ENCODE measurements around the gene SETD7. TPM values are rescaled to one million over a fixed set of nuclear protein-coding genes. Genes with fewer than 3 reads are reported as not detected.

Gene SETD7
- total RNA-seq, 1 donor from 2014 or later, result 50.0 TPM

DNA sequence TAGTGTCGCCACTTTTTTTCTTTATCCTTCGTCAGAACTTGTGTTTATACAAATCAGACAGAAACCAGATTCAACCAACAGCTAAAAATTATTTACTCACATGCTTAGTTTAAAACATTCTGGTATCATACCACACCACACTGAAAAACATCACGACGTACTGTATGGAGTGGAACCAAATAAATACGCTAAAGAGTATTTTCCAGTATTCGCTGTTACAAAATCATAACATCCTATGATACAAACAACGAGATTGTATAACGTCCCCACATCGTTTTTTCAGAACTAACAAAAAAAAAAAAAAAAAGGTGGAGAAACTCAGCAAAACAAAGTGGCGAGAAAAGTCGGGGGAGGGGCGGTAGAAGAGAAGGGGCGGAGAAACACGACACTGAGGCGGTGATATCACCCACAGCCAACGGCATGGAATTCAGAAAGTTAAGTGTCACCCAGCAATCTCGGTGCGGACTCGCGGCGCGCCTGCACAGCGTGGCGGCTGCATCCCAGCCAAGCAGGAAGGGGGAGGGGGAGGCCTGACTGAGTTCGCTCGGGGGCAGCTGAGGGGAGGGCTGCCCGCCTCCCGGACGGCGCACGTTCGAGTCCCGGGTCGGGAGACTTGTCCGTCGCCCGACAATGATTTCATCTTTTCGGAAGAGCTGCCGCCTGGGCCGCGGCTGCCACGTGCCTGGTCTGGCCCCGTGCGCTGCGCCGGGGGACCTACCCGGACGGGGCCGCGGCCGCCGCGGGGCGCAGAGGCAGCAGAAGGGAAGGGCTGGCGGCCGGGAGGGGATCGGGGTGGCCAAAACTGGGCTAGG, 920 bp downstream of the SETD7 start:
- intact Hi-C loops (cut with micrococcal nuclease), result no loop called here

GRCh38 chr4:139554642-139554892, 1.5 kb downstream of the SETD7 start:
- no peak for ATAC-seq
- no peak for DNase-seq
- intact Hi-C loops (cut with micrococcal nuclease), result no loop called here

More for the DNA sequence above, 920 bp downstream of the SETD7 start:
- ATAC-seq (peak; percentile 76), DNase-seq (peak; percentile 93)

DNA sequence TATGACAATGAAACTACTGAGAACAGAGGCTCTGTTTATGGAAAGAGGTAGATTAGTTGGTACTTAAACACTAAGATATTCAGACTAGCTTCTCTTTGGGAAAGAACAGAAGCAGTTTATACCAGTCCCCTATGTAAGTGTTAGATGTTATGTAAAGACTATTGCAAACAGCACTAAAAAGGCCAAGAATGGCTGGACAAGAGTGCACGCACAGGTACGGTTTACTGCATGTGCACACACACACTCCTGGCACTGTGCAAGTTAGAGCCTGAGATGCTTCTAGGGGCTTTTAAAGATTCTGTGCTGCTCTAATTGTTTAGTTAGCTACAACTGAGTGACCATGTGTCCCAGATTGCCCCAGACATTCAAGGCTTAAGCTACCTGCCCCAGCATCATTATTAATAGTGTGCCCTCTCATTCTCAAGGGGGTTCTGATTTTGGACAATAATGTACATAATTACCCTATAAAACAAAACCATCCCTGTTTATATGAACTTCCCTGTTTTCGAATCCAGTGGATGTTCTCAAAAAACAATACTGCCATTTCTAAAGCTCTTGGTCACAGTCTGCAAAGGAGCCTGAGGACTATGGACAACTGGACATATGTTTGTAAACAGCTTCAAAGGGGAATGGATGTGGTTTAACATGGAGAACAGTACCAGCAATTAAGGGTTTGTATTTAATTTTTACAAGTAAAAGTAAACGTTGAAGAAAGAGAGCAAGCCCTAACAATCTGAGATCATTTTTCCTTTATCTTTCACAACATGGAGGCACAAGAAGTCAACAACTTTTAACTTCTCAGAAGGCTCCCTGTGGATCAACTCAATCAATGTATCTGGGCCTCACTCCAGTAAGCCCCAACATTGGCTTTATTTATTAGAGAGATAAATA, 2.0 kb downstream of the SETD7 start:
- DNase-seq (no peak), ATAC-seq (no peak)
- intact Hi-C loops (cut with micrococcal nuclease), result no loop called here

- intact Hi-C loops (cut with micrococcal nuclease), result no loop called here
- DNase-seq, result peak; percentile 45
- ATAC-seq, result peak; percentile 13
Observed at GRCh38 chr4:139552517-139553307, 3.3 kb downstream of the SETD7 start.

DNA sequence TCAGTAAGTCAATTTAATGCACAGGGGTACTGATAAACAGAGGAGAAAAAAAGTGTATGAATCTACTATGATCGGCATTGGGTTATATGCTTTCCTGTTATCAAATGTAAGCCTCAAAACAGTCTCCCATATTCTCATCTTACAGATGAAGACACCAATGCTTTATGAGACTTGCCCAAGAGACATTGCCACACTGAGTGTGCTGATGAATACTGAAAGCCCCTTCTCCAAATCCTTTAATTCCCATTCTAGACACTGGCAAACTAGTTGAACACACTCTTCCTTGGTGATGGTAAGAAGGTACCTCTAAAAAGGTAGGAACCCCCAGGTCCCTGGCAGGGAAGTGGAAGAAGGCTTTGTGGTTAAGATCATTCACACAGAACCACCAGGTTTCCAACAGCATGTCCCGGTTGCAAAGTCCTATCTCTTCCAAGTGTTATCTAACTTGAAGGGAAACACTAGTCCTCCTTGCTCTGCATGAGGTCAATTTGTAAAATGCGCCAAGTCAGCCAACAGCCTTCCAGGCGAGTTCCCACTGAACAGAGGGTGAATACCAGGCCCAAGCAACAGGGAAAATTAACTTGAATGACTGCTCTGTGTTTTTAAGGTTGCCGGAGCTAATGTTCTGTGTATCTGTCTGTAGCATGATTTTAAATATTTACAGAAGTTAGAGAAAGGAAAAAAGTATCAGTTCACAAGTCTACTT, 5.1 kb downstream of the SETD7 start:
- intact Hi-C loops (cut with micrococcal nuclease), result no loop called here
- peak; percentile 21 for ATAC-seq

DNA sequence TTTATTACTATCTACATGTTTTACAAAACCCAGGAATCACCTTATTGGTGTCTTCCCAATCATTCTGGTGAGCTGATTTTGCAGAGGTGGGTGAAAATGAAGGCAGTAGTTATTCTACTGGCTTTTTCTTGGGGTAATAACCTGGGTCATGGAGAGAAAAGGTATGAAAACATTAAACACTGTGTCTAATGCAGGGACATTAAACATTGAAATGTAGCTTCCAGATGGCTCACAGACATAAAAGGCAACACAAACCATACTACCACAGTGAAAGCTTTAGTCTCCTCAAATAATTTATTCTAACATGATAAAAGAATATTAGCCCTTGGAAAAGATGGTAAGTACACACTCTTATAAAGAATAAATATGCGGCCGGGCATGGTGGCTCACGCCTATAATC, 8.0 kb downstream of the SETD7 start:
- ATAC-seq (no peak), DNase-seq (no peak)
- intact Hi-C loops (cut with micrococcal nuclease), result no loop called here

More for the DNA sequence above, 5.1 kb downstream of the SETD7 start:
- DNase-seq, result peak; percentile 39

DNA sequence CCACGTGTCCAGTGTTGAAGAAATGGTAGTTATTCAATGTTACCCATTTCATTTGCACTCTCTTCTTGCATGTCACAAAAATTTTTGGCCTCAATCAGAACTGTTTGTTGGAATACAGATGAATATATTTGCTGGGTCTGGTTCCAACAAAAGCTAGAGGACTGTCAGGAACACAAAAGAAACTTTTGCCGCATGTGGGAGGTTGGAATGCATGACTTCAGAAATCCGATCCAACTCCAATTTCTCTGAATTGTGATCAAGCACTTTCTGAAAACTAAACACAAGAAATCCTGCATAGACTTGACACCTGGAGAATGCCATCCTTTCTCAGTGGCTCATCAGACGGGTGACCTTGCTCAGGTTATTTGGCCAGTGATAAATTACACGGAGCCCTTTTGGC, 15.4 kb downstream of the SETD7 start:
- ATAC-seq (peak; percentile 27), DNase-seq (no peak)
- intact Hi-C loops (cut with micrococcal nuclease), result no loop called here

DNA sequence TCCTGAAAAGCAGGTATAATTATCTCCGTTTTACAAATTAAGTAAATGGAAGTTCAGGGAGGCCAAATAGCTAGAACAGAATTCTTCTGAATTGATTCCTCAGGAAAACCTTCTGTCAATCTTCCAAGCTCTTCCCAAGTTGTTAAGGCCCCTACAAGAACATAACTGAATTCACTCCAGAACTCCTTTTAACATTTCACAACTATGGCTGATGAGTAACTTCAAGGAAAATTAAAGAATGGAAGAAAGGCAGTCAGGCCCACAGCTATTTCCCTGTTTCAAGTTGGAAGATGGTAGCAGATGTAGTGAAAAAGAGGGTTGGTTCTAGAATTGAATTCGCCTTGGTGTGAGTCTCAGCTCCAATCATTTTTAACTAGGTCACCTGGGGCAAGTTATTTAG, 15.9 kb downstream of the SETD7 start:
- intact Hi-C loops (cut with micrococcal nuclease), result no loop called here
- DNase-seq (no peak), ATAC-seq (no peak)

- DNase-seq (no peak), ATAC-seq (no peak)
- intact Hi-C loops (cut with micrococcal nuclease), result no loop called here
Observed at GRCh38 chr4:139537292-139537691, 18.7 kb downstream of the SETD7 start.

GRCh38 chr4:139535871-139536234, 20.2 kb downstream of the SETD7 start:
- intact Hi-C loops (cut with micrococcal nuclease), result no loop called here
- DNase-seq (no peak), ATAC-seq (no peak)

DNA sequence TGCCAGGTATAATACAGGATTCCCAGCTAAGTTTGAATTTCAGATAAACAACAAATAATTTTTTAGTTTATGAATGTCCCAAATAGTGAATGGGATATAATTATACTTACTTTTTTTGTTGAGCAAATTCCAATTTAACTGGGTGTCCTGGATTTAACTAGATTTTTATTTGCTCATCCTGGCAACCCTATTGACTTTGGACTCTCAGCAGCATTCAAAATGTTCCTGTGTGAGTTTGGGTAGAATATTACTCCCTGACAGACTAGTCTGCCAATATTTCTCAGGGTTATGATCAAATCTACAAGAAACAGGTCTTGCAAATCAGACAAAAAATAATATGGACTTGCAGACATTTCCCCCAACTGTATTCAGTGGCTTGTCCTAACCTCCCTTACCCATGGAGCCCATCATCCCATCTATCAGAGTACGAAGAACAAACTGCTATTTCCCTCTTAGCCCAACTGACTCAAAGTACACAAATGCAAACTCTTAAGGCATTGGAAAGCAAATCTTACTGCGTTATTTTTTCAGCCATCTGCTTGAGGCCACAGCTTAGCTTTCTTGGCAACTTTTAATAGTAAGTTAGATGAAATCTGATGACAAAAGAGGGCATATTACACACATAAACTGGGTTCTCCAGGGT, 20.7 kb downstream of the SETD7 start:
- DNase-seq (no peak), ATAC-seq (no peak)
- intact Hi-C loops (cut with micrococcal nuclease), result no loop called here

GRCh38 chr4:139534287-139534950, 21.6 kb downstream of the SETD7 start:
- intact Hi-C loops (cut with micrococcal nuclease), result no loop called here
- DNase-seq (no peak), ATAC-seq (no peak)

GRCh38 chr4:139533511-139533910, 22.5 kb downstream of the SETD7 start:
- no peak for ATAC-seq
- no peak for DNase-seq
- intact Hi-C loops (cut with micrococcal nuclease), result no loop called here

GRCh38 chr4:139532947-139533346, 23.1 kb downstream of the SETD7 start:
- intact Hi-C loops (cut with micrococcal nuclease), result no loop called here
- ATAC-seq, result no peak
- DNase-seq, result no peak

DNA sequence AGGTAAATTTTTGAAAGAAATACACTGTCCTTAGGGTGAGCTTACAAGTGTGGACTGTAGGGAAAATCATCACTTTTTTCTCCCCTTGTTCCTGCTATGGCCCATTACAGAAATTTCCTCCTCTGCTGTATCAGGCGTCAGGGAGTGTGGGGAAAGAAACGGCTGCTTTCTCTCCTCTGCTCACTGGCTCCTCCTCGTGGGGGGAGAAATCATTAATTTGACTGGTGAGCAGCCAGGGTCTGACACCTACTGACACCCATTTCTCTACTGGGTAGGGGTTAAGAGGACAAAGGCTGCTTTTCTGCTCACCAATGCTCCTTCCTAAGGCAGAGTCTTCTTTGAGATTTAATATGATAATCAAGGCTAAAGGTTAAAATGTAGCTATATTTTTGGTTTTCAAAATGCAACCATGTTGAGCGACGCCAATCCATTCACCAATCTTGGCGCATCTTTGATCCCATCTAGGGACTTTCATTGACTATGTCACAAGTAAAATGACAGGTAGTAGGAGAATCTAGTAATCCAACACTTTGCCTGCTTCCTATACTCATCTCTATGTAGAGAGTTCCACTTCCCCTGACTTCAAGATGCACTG, 25.1 kb downstream of the SETD7 start:
- ATAC-seq (peak; percentile 57), DNase-seq (no peak)
- intact Hi-C loops (cut with micrococcal nuclease), result no loop called here

DNA sequence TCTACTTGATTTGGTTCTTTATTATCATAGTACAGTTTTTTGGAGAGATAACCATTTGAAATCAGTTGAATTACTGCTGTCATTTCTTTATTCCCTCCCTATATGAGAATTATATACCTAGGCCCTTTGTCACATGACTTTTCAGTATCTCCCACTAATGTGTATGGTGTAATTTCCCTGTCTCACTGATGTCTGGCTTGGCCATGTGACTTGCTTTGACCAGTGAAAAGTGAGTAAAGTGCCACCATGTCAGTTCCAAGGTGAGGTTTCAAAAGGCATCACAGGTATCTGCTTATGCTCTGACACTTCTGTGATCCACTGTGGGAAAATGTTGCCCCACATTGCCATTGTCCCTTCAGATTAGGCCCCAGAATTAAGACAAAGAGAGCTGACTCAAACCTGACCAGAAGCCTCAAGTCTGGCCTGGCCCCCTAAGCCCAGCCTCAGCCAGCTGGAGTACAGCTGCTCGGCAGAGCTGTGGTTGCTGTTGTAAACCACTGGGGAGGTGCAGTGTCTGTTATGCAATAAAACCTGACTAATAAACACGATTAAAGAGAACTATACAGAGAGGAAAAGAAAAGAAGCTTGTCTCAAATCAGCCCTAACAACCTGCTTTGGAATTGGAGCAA, 27.5 kb downstream of the SETD7 start:
- DNase-seq (peak; percentile 81), ATAC-seq (peak; percentile 97)
- intact Hi-C loops (cut with micrococcal nuclease), result no loop called here

DNA sequence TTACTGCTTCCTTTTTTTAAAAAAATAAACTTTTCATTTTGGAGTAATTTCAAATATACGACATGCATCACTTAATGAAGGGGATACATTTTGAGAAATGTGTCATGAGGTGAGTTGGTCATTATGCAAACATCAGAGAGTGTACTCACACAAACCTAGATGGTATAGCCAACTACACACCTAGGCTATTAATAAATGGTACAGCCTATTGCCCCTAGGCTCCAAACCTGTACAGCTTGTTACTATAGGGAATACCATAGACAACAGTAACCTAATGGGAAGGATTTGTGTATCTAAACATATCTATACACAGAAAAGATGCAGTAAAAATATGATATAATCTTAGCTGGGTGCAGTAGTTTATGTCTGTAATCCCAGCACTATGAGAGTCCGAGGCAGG, 29.1 kb downstream of the SETD7 start:
- DNase-seq, result no peak
- intact Hi-C loops (cut with micrococcal nuclease), result no loop called here
- ATAC-seq, result no peak

DNA sequence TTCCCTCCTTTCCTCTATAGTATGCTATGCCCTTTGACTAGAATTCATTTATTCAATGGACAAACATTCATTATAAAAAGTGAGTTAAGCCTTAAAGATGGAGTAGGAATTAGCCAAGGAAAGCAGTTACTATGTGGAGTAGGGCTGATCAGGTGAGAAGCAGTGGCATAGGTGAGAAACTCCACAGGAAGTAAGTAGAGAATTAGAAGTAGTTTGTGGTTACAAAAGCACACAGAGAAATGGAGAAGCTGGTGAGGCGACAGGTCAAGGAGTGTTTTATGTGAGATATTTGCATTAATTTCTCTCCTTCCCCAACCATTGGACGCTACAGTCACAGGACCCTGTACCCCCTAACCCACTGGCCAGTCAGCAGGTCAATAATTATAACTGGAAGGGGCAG, 30.6 kb downstream of the SETD7 start:
- ATAC-seq, result no peak
- intact Hi-C loops (cut with micrococcal nuclease), result no loop called here
- DNase-seq, result no peak

Data from left ventricle myocardium superior (tissue), 1 donor.